HepG2 (cell line): Measurements from ENCODE around the gene BCAS2. TPM values are rescaled to one million over a fixed set of nuclear protein-coding genes. Genes with fewer than 3 reads are reported as not detected.

ENCODE experiments used
- DNMT1 ChIP-seq: sonication (generic); formaldehyde crosslinking; IDR thresholded peaks from 2 replicates; pipeline ENCODE4 v1.5.1; 2020; ENCODE audit warnings: mild to moderate bottlenecking, missing genetic modification reagents
- FOSL1 ChIP-seq: sonication (generic); formaldehyde crosslinking; IDR thresholded peaks from 2 replicates; pipeline ENCODE4 v1.9.0; 2021; ENCODE audit warnings: missing genetic modification reagents, borderline replicate concordance
- HDAC2 ChIP-seq: sonication (generic); formaldehyde crosslinking; IDR thresholded peaks from 2 replicates; pipeline ENCODE4 v1.4.0; 2020; ENCODE audit warnings: missing genetic modification reagents
- HOXA7 ChIP-seq: sonication (generic); formaldehyde crosslinking; IDR thresholded peaks from 2 replicates; pipeline ENCODE4 v1.8.1; 2022; ENCODE audit warnings: mild to moderate bottlenecking, missing genetic modification reagents, moderate library complexity
- MATR3 ChIP-seq: sonication (generic); formaldehyde crosslinking; IDR thresholded peaks from 2 replicates; pipeline ENCODE4 v1.4.0; 2020; ENCODE audit warnings: missing genetic modification reagents
- MIER2 ChIP-seq: IDR thresholded peaks from 2 replicates; pipeline ENCODE4 v1.6.1; 2016; ENCODE audit warnings: missing biosample characterization, missing genetic modification reagents
- PCBP2 ChIP-seq: fragments of 200-400 bp; formaldehyde crosslinking; optimal IDR thresholded peaks from 2 replicates; pipeline ENCODE3; 2018; ENCODE audit warnings: low read length, low read depth; ENCODE audit not compliant: poor library complexity, severe bottlenecking
- POLR2AphosphoS2 ChIP-seq: IDR thresholded peaks from 2 replicates; pipeline ENCODE4 v1.6.1; 2011; ENCODE audit warnings: low read depth, low read length, improper control_type of control experiment
- SSRP1 ChIP-seq: IDR thresholded peaks from 2 replicates; pipeline ENCODE4 v1.6.1; 2016; ENCODE audit warnings: control low read depth
- TBL1XR1 ChIP-seq: fragments of 150-350 bp; IDR thresholded peaks from 2 replicates; pipeline ENCODE4 v1.6.1; 2014; ENCODE audit warnings: borderline replicate concordance, low read length; ENCODE audit not compliant: partially characterized antibody
- TFAP4 ChIP-seq: sonication (generic); IDR thresholded peaks from 2 replicates; pipeline ENCODE4 v1.6.1; 2016; ENCODE audit warnings: low read depth, borderline replicate concordance
- TGIF2 ChIP-seq: IDR thresholded peaks from 2 replicates; pipeline ENCODE4 v1.6.1; 2016; ENCODE audit warnings: control low read depth, missing compliant biosample characterization
- THAP11 ChIP-seq: IDR thresholded peaks from 2 replicates; pipeline ENCODE4 v1.6.1; 2016; ENCODE audit warnings: missing biosample characterization, missing genetic modification reagents
- TP53 ChIP-seq: sonication (generic); formaldehyde crosslinking; conservative IDR thresholded peaks from 2 replicates; pipeline ENCODE4 v1.4.0; 2020; ENCODE audit warnings: missing genetic modification reagents
- ZBTB25 ChIP-seq: IDR thresholded peaks from 2 replicates; pipeline ENCODE4 v1.6.1; 2018; ENCODE audit warnings: missing genetic modification reagents
- ZNF441 ChIP-seq: sonication (generic); formaldehyde crosslinking; IDR thresholded peaks from 2 replicates; pipeline ENCODE4 v1.7.0; 2021; ENCODE audit warnings: missing genetic modification reagents, borderline replicate concordance
- ZNF687 ChIP-seq: sonication (generic); formaldehyde crosslinking; IDR thresholded peaks from 2 replicates; pipeline ENCODE4 v1.5.1; 2020; ENCODE audit warnings: mild to moderate bottlenecking, missing genetic modification reagents, moderate library complexity
- ZSCAN31 ChIP-seq: sonication (generic); formaldehyde crosslinking; IDR thresholded peaks from 2 replicates; pipeline ENCODE4 v1.5.0; 2020; ENCODE audit warnings: low read depth, mild to moderate bottlenecking, missing genetic modification reagents
- polyA plus RNA-seq, 8 experiments: library from polyadenylated mRNA; depleted of rRNA in 3 of 8; stranded (reverse) in 7 of 8; unstranded in 1 of 8; fragments of >200 nt; fragmentation: Illumina TruSeq in 4 of 8; extraction: Trizol in 4 of 8; gene quantifications; 2 replicates each; pipeline versions ENCODE4 v1.2.1 to v1.2.3, GENCODE V29; 2011 to 2016; ENCODE audit warnings: low read depth in 4 of 8, missing spikeins in 1 of 8, mixed read lengths in 1 of 8; ENCODE audit not compliant: insufficient read depth in 1 of 8
- total RNA-seq, 5 experiments: library from RNA; depleted of rRNA; stranded (reverse); fragments of >200 nt; fragmentation: Illumina TruSeq; extraction: Trizol; gene quantifications; 2 replicates each; pipeline ENCODE4 v1.2.3, GENCODE V29; 2016; ENCODE audit warnings: low read depth in 1 of 5
- TF ChIP-seq, protein P1 (sequence below): sonication (generic); formaldehyde crosslinking; IDR thresholded peaks from 2 replicates; pipeline ENCODE4 v1.9.0; 2022; ENCODE audit warnings: missing genetic modification reagents, mild to moderate bottlenecking, borderline replicate concordance
- TF ChIP-seq, protein P2 (sequence below): sonication (generic); formaldehyde crosslinking; IDR thresholded peaks from 2 replicates; pipeline ENCODE4 v1.4.0; 2020; ENCODE audit warnings: missing genetic modification reagents, borderline replicate concordance

Gene BCAS2
- total and polyA plus RNA-seq, 2 of the 13 experiments (the other 11 are each of a cell fraction or from before 2014, with no cell fraction given): 18.0 to 47.4 TPM

- TF ChIP-seq, protein P1, sequence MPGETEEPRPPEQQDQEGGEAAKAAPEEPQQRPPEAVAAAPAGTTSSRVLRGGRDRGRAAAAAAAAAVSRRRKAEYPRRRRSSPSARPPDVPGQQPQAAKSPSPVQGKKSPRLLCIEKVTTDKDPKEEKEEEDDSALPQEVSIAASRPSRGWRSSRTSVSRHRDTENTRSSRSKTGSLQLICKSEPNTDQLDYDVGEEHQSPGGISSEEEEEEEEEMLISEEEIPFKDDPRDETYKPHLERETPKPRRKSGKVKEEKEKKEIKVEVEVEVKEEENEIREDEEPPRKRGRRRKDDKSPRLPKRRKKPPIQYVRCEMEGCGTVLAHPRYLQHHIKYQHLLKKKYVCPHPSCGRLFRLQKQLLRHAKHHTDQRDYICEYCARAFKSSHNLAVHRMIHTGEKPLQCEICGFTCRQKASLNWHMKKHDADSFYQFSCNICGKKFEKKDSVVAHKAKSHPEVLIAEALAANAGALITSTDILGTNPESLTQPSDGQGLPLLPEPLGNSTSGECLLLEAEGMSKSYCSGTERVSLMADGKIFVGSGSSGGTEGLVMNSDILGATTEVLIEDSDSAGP (CRISPR knock-in tag): no peak
- TF ChIP-seq ZBTB25: peak; percentile 39; the same call in 1 of the 2 replicates
- 0 out of 2 replicates have a peak, but pooled peaks have one; percentile 31 for TF ChIP-seq ZSCAN31 (CRISPR knock-in tag)
- TF ChIP-seq, protein P2, sequence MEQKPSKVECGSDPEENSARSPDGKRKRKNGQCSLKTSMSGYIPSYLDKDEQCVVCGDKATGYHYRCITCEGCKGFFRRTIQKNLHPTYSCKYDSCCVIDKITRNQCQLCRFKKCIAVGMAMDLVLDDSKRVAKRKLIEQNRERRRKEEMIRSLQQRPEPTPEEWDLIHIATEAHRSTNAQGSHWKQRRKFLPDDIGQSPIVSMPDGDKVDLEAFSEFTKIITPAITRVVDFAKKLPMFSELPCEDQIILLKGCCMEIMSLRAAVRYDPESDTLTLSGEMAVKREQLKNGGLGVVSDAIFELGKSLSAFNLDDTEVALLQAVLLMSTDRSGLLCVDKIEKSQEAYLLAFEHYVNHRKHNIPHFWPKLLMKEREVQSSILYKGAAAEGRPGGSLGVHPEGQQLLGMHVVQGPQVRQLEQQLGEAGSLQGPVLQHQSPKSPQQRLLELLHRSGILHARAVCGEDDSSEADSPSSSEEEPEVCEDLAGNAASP: no peak
- TF ChIP-seq TBL1XR1: no peak
- no peak for TF ChIP-seq HOXA7 (CRISPR knock-in tag)
- TF ChIP-seq DNMT1 (CRISPR knock-in tag): no peak
- TF ChIP-seq TP53 (CRISPR knock-in tag): no peak
- no peak for TF ChIP-seq POLR2AphosphoS2
- no peak for TF ChIP-seq MATR3 (CRISPR knock-in tag)
- TF ChIP-seq PCBP2: no peak
- TF ChIP-seq ZNF441: 0 out of 2 replicates have a peak, but pooled peaks have one; percentile 11
- peak; percentile 54 for TF ChIP-seq ZNF687 (CRISPR knock-in tag)
- TF ChIP-seq MIER2 (CRISPR knock-in tag): no peak; the same call in 1 of the 2 replicates
- TF ChIP-seq HDAC2 (CRISPR knock-in tag): peak; percentile 36; the same call in 1 of the 2 replicates
- TF ChIP-seq FOSL1 (CRISPR knock-in tag): no peak
- peak; percentile 93 for TF ChIP-seq THAP11
- TF ChIP-seq TGIF2 (CRISPR knock-in tag): no peak
- no peak for TF ChIP-seq SSRP1
- no peak for TF ChIP-seq TFAP4
Measured at GRCh38 chr1:114581335-114582287, at the start of gene BCAS2 (continued).
